Keratinocyte (primary cell): ENCODE results near the gene MERTK. TPM values are rescaled to one million over a fixed set of nuclear protein-coding genes. Genes with fewer than 3 reads are reported as not detected.

ENCODE experiments used
- DNase-seq: peaks from one replicate; pipeline ENCODE4 v3.0.0-alpha.2; 2011; ENCODE audit warnings: low read depth, missing footprints, low spot score
- FAIRE-seq: peaks from 2 replicates; lab custom pipeline; 2011; peaks lifted over from hg19 to GRCh38; lab: Jason Lieb, UNC
- H2AFZ ChIP-seq: 2 replicates; pipeline ENCODE4 v1.6.0; 2012; ENCODE audit warnings: low read length, control low read depth, inconsistent platforms; ENCODE audit not compliant: control insufficient read depth
- H3K27ac ChIP-seq: 2 replicates; pipeline ENCODE4 v1.5.1; 2011; ENCODE audit warnings: low read length; ENCODE audit not compliant: control insufficient read depth, insufficient read depth
- H3K27me3 ChIP-seq: 3 replicates; pipeline ENCODE4 v1.6.0; 2011; ENCODE audit warnings: low read length; ENCODE audit not compliant: control insufficient read depth, insufficient read depth; ENCODE audit errors: extremely low read depth
- H3K36me3 ChIP-seq, 2 experiments: 2 replicates in 1 of 2; 3 replicates in 1 of 2; pipeline ENCODE4 v1.5.1; 2011; ENCODE audit warnings: low read length in 2 of 2, mild to moderate bottlenecking in 1 of 2; ENCODE audit not compliant: control insufficient read depth in 2 of 2, insufficient read depth in 2 of 2; ENCODE audit errors: extremely low read depth in 1 of 2
- H3K4me1 ChIP-seq: 3 replicates; pipeline ENCODE4 v1.5.1; 2011; ENCODE audit warnings: low read length; ENCODE audit not compliant: control insufficient read depth, insufficient read depth; ENCODE audit errors: extremely low read depth
- H3K4me2 ChIP-seq: 3 replicates; pipeline ENCODE4 v1.6.0; 2011; ENCODE audit warnings: low read depth, low read length; ENCODE audit not compliant: control insufficient read depth, insufficient read depth; ENCODE audit errors: extremely low read depth
- H3K4me3 ChIP-seq, 3 experiments: fragments of 200-600 bp in 1 of 3; sonication (generic) in 1 of 3; 2 replicates in 2 of 3; 3 replicates in 1 of 3; pipeline ENCODE4 v1.5.1; 2011 to 2016; ENCODE audit warnings: low read length in 3 of 3, mild to moderate bottlenecking in 3 of 3, control low read depth in 2 of 3, inconsistent platforms in 1 of 3, low read depth in 1 of 3, mixed read lengths in 1 of 3, mixed run types in 1 of 3, moderate library complexity in 1 of 3; ENCODE audit not compliant: control insufficient read depth in 2 of 3, insufficient read depth in 2 of 3; ENCODE audit errors: extremely low read depth in 1 of 3
- H3K79me2 ChIP-seq: 2 replicates; pipeline ENCODE4 v1.6.0; 2012; ENCODE audit warnings: low read length; ENCODE audit not compliant: control insufficient read depth, insufficient read depth
- H3K9ac ChIP-seq: 3 replicates; pipeline ENCODE4 v1.6.0; 2011; ENCODE audit warnings: low read length; ENCODE audit not compliant: control insufficient read depth, insufficient read depth; ENCODE audit errors: extremely low read depth
- H3K9me1 ChIP-seq: 3 replicates; pipeline ENCODE4 v1.6.0; 2011; ENCODE audit warnings: low read length; ENCODE audit not compliant: control insufficient read depth, insufficient read depth; ENCODE audit errors: extremely low read depth
- H3K9me3 ChIP-seq: 2 replicates; pipeline ENCODE4 v1.5.1; 2012; ENCODE audit warnings: low read depth, low read length; ENCODE audit not compliant: control insufficient read depth
- H4K20me1 ChIP-seq: 3 replicates; pipeline ENCODE4 v1.6.0; 2011; ENCODE audit warnings: low read length; ENCODE audit not compliant: control insufficient read depth, insufficient read depth; ENCODE audit errors: extremely low read depth
- CTCF ChIP-seq, 3 experiments: IDR thresholded peaks in 1 of 3; conservative IDR thresholded peaks in 1 of 3; optimal IDR thresholded peaks in 1 of 3; 2 replicates in 2 of 3; 3 replicates in 1 of 3; pipeline versions ENCODE3 to v1.5.1; 2011; ENCODE audit warnings: low read length in 3 of 3, mild to moderate bottlenecking in 3 of 3, moderate library complexity in 2 of 3, control low read depth in 1 of 3, inconsistent platforms in 1 of 3; ENCODE audit not compliant: insufficient read depth in 2 of 3; ENCODE audit errors: extremely low read depth in 1 of 3
- EZH2 ChIP-seq: IDR thresholded peaks from one replicate; pipeline ENCODE4 v1.6.1; 2012; ENCODE audit warnings: inconsistent platforms, mild to moderate bottlenecking, low read length, moderate library complexity
- dilution Hi-C: fragments of 300-500 bp; cut with MboI; formaldehyde crosslinking; loops from one replicate; pipeline ENCODE4 v1.7.0; 2020; ENCODE audit warnings: low sequenced_read_pairs; ENCODE audit not compliant: extremely low pct_ligation_motif_present
- polyA plus RNA-seq, 5 experiments: library from polyadenylated mRNA; depleted of rRNA in 3 of 5; stranded (reverse) in 3 of 5; stranded (forward) in 1 of 5; unstranded in 1 of 5; fragments of >200 nt; gene quantifications; 1 replicate in 1 of 5; 2 replicates in 3 of 5; 3 replicates in 1 of 5; pipeline versions ENCODE4 v1.2.1 to v1.2.3, GENCODE V29; 2011 to 2012; ENCODE audit warnings: missing spikeins in 2 of 5, low read depth in 1 of 5, low replicate concordance in 1 of 5

MERTK gene
- polyA plus RNA-seq, 1 donor (not counting 4 experiments of a cell fraction or from before 2014, with no cell fraction given), result 0.14 TPM

- no peaks in the 10 kb centered on the region for H3K79me2 ChIP-seq
- H3K36me3 ChIP-seq, result no peaks in the 10 kb centered on the region
- H2AFZ ChIP-seq, result no peak overlapping the region
- DNase-seq (no peak), FAIRE-seq (no peak)
- H3K9me3 ChIP-seq, result no peaks in the 10 kb centered on the region
- H3K9ac ChIP-seq, result no peak overlapping the region
- H3K27ac ChIP-seq, result no peak overlapping the region
- no peaks in the 10 kb centered on the region for H3K4me1 ChIP-seq
- H3K4me3 ChIP-seq, result no peak overlapping the region
- peaks cover 13% of the 10 kb centered on the region for H3K27me3 ChIP-seq
- TF ChIP-seq CTCF (optimal IDR thresholded peaks at IDR 0.05 in 1 of 3, IDR thresholded peaks at IDR 0.05 in 1 of 3, conservative IDR thresholded peaks at IDR 0.05 in 1 of 3; ENCODE audit: extremely low read depth in 1 of 3, insufficient read depth in 2 of 3, low read length in 3 of 3) (no peak), EZH2 (no peak)
- dilution Hi-C loops, result no loop called here
- no peaks in the 10 kb centered on the region for H3K9me1 ChIP-seq
- no peaks in the 10 kb centered on the region for H4K20me1 ChIP-seq
- H3K4me2 ChIP-seq, result no peak overlapping the region
These were observed 95.6 kb downstream of the MERTK start for GRCh38 chr2:111994042-111994441.

GRCh38 chr2:111995148-111995547 lies 96.7 kb downstream of the MERTK start:
- DNase-seq, result no peak
- no peak for FAIRE-seq
- peaks cover 12% of the 10 kb centered on the region for H3K27me3 ChIP-seq
- dilution Hi-C loops, result no loop called here
- no peaks in the 10 kb centered on the region for H3K79me2 ChIP-seq
- no peak overlapping the region for H3K27ac ChIP-seq
- no peak overlapping the region for H3K9ac ChIP-seq
- H3K9me3 ChIP-seq, result no peaks in the 10 kb centered on the region
- TF ChIP-seq EZH2 (no peak), CTCF (optimal IDR thresholded peaks at IDR 0.05 in 1 of 3, IDR thresholded peaks at IDR 0.05 in 1 of 3, conservative IDR thresholded peaks at IDR 0.05 in 1 of 3; ENCODE audit: extremely low read depth in 1 of 3, insufficient read depth in 2 of 3, low read length in 3 of 3) (no peak)
- no peaks in the 10 kb centered on the region for H3K4me1 ChIP-seq
- no peaks in the 10 kb centered on the region for H3K9me1 ChIP-seq
- H3K36me3 ChIP-seq, result no peaks in the 10 kb centered on the region
- H2AFZ ChIP-seq, result no peak overlapping the region
- H3K4me3 ChIP-seq, result no peak overlapping the region
- H3K4me2 ChIP-seq, result no peak overlapping the region
- H4K20me1 ChIP-seq, result no peaks in the 10 kb centered on the region
